GM21619 (cell line): ENCODE data around the gene MPP4.
"Not testable (repeated sequence)": the region's sequence is repeated elsewhere in the genome, so short reads cannot be mapped to it uniquely, and the experiment has no call there.

Experiments used
- ATAC-seq: cut with Tn5 transposase; IDR thresholded peaks from one replicate; pipeline ENCODE4 v1.9.1; 2021; ENCODE audit not compliant: unreplicated experiment

Gene MPP4

DNA sequence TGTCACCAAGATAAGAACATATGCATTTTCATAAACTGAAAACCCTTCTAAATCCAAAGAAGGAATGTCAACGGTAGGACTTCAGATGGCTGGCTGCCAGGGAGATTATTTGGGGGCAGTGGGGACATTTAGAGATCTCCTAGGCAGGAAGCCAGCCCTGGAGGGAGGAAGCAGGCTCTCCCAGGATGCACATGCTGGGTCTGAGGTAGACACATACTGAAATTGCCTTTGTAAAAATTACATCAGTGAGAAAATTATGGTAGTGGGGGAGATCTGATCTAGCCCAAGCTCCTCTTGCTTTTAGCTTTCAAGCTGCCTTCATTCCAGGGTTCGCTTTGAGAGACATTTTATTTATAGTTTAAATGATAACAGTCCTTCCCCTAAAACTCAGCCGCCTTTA, 24.1 kb downstream of the MPP4 start:
- no peak for ATAC-seq

DNA sequence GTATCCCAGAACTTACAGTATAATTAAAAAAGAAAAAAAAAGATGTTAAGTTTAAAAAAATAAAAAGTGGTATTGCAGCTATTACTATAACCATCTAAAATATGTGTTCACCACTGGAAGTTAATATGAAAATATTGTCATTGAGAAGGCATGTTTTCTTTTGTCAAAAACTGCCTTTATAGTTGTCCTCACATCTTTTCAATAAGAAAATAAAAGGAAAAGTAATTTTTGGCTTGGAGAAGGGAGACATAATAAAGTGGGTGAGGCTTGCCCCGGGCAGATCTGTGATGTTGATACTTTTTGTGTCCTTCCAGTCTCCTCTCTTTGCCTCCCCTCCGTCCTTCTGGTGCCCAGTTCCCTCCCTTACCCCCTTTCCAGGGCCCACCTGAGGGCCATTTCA, 24.9 kb downstream of the MPP4 start:
- ATAC-seq: no peak

DNA sequence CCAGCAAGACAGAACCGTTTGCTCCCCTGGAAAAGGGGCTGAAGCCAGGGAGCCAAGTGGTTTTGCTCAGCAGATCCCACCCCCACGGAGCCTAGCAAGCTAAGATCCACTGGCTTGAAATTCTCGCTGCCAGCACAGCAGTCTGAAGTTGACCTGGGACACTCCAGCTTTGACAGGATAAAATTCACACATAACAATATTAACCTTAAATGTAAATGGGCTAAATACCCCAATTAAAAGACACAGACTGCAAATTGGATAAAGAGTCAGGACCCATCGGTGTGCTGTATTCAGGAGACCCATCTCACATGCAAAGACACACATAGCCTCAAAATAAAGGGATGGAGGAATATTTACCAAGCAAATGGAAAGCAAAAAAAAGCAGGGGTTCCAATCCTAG, 27.2 kb downstream of the MPP4 start:
- ATAC-seq: not testable (repeated sequence)

DNA sequence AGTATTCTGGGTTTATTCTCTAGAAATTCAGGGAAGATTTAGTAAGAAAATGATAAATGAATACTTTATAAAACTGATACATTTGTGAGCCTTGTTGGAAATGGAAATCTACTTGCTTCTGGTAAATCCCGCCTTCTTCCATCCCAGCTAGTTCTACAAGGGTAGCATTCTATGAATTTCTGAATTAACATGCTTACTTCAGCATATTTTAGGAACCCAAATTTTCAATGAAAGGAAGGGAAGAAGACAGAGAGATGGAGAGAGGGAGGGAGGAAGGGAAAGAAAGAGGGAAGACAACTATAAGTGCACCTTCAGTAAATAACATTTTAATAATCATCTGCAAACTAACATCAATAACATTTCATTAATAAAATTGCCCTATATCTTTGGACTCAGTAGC, 28.6 kb downstream of the MPP4 start:
- no peak for ATAC-seq

DNA sequence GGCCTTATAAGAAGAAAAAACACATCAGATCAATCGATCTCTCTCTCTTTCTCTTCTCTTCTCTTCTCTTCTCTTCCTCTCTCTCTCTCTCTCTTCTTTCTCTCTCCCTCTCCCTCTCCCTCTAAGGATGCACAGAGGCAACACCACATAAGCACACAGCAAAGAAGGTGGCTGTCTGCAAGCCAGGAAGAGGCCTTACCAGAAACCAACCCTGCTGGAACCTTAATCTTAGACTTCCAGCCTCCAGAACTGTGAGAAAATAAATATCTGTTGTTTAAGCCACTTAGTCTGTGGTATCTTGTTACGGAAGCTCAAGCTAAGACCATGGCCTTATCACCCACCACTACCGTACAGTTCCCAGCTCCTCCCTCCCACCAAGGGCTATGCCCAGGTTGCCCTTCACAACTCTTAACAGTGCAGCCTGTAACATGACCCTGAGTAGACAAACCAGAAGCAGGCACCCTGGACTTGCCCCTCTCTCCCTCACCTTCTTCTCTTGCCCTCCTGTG, 30.0 kb downstream of the MPP4 start:
- no peak for ATAC-seq

DNA sequence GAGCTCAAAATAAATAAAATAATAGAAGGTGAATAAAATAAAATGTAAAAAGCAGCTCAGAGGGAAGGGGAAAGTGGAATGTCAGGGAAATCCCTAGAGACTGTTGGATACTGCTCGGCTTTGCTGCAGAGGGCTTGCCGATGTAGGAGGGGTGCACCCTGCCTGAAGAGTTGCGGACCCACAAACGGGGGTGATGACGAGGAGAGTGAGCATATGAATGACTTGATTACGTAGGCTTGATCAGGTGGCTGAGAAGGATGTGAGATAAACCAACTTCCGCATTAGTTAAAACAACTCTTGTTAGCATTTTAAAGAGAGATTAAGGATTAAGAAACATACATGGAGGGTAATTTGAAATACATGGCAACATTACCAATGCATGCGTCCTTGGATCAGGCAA, 34.1 kb downstream of the MPP4 start:
- no peak for ATAC-seq

DNA sequence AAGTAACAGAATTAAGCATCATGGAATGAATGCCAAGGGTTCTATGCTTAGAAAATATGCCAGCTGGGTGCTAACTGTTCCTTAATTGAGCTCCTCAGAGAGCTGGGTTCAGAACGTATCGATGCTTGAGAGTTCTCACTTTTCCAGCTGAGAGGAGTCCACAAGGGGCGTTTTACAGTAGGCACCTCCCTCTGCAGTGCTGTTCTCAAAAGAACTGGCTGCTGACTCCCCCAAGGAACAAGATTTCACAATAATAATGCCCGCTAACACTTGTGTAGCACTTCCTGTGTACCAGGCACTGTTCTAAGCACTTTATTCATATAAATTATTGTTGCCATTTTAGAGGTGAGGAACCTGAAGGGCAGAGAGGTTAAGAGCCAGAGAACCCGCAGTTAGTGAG, 37.1 kb downstream of the MPP4 start:
- ATAC-seq: no peak

DNA sequence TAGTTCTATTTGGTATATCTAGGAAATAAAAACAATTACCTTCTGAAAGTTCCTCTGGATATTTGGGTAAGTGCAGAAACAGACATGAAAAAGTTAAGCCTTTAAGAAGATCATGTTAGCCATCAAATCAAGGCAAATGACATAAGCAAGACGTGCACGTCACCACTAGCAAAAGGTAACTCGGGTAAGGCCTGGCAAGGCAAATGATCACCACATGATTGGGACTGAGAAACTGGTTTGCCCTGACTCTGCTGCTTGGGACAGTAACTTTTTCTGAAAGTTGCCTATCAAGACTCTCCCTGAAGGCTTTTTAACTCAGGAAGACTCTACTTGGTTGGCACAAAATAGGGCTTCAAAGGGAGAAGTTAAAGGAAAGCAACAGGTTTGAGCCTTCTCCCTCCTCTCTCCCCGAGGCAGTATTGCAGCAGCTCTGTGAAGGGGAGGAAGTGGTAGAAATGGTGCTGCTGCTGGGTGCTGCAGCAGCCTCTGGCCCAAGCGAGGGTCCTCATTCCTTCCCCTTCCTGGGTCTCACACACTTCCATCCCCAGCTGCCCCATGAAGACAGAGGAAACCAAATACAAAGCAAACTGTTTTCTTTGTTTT, 38.0 kb downstream of the MPP4 start:
- no peak for ATAC-seq

DNA sequence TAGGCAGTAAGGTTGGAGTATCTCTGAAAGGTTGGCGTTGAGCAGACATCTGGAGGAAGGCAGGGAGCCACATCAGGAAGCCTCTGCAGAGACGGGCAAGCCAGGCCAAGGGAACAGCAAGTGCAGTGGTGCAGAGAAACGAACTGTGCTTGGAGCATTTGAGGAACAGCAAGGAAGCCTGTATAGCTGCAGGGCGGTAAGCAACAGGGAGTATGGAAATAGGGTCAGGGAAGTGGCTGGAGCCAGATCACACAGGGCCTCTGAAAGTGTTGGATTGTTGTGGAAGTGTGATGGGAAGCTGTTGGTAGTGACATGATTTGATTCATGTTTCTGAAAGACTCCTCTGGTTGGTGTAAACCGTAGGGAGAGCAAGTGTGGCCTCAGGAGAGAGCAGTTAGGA, 41.7 kb downstream of the MPP4 start:
- ATAC-seq: no peak

DNA sequence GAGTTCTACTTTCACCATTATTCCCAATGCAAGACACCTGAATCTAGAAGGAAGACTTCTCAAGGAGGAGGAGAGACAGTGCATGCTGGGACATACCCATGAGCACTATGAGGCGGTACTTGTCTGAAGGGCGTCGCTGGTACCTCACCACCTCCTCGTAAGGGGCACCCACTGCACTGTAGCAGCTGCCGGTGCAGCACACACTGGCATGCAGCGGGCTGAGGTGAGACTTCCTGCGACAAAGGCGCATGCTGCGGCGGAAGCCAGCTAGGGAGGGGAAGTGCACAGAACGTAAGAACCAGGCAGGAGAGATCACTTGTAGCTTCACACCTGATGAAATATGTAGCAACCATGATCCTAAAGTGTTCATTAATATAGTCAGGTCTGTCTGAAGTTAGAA, 42.3 kb downstream of the MPP4 start:
- ATAC-seq: no peak

DNA sequence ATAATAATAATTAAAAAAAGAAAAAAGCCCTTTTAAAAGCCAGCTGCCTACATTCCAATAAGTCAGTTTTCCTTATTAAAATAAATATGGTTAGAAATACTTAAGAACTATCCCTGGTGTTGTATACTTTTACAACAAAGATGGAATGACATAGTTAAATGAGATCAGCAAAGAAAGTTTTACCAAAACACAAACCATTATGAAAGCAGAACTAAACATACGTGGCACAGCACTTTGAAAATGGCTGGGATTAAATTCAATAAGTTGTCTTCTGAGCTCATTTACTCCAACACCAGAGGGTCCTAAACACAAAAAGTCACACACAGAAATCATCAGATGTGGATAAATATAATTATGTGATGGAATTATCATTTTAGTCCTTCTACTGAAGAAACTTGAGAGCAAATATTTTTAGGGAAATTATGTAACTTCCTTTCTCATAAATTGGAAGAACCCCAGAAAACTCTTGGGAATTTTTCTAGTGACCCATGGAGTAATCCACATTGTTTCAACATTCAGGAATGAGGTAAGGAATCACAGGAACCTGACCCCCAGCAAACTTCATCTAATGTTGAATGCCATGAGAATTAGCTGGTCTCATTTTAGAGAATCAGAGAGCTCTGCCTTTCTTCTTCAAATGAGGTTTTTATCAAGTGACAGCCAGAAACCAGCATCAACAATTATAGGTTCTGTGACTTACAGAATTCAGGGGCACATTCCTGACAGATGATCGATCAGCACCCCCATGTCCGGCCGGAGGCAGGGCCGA, 43.6 kb downstream of the MPP4 start:
- ATAC-seq: no peak

DNA sequence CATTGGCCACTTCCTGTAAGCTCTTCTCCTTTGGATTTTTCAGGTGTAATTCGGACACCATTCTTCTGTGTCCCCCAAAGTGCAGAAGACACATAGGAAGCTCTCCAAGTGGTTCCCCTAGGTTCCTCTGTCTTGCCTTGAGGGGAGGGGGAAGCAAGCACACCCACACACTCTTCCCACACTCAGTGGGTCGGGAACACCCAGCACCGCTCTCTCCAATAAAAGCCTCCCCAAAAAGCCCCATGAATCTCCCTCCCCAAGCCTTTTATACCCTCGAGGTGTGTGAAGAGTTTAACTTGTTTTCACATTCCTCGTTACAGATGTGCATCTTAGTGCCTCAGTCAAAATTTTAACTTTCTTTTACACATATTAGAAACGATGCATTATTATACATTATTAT, 45.2 kb downstream of the MPP4 start:
- no peak for ATAC-seq

DNA sequence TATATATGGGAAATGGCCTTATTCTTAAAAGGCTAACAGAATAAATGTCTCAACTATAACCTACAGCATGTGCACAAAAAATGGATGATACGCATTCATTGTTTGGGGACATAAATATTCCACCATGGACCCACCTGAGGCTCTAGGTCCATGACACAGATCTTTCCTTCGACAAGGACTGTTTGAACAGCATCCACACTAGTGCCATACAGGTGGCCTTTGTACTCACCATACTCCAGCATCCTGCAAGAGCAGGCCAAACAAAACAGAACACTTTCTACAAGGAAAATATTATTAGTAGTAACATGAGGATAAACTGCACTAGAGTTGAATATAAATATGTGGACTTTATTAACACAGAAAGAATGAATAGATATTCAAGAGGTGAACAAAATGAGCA, 49.0 kb downstream of the MPP4 start:
- no peak for ATAC-seq

DNA sequence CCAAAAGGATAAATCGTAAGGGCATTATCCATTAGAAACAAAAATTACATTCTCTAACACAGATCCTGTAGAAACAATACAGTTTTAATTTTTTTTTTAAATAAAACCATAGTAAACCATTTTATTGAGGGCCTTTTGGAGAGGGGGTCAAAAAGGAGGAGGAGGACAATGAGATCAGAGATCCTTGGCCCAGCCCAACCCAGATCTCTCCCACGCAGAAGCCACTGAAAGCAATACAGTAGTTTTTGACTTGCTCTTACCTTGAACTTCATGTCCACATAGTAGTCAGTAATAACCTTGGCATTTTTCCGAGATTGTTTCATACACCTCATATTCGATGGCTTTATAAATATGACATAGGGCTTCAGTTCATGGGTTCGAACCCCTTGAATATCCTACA, 51.0 kb downstream of the MPP4 start:
- ATAC-seq: no peak

DNA sequence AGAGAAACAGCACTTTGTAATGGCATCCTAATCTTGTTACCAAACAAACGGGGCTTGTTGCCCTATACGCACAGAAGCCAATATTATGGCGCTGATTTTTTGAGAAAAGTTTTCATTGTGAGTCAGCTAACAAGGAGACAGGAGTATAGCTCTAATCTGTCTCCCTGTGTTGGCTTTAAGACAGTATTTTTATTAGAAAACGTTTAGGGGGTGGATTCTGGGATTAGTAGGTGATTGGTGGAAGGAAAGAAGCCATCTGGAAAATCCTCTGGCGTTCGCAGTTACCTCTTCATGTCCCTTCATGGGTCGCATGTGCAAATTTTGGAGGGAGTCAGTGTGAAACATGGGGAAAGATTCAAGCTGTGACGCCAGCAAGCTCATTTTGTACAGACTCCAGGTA, 54.4 kb downstream of the MPP4 start:
- no peak for ATAC-seq

DNA sequence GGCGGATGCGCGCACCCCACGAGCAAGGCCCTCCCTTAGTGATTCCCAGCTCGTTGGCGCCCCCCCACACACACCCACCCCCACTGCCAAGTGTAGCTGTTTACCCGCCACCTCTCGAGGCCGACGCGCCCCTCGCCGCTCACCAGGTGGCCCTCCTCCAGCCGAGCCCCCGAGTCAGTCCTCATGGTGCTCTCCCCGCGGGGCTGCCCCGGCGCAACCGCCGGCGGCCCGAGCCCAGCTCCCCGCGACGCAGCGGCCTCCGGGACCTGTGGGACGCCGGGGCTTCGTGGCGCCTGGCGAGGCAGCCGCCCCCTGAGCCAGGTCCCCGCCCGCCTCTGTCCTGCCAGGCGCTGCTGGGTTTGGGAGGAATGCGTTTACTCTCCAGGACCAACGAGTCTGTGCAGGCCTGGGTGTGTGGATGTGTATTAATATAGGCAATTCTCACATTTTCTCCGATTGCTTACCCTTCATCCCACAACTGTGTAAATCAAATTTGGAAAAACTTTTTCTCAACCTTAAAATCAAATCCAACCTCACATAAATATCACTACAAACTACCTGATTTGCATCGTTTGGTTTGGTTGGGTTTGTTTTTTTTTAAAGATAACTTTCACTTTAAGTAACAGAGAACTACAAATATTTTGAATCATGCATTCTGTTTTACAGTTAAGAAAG, 55.1 kb downstream of the MPP4 start, which contains the start of gene TMEM237:
Gene TMEM237 (minus strand): TSS at position 288 of the 675 bp plus-strand sequence. CDS start 103 bp downstream, at position 185.
- ATAC-seq: peak; percentile 54

DNA sequence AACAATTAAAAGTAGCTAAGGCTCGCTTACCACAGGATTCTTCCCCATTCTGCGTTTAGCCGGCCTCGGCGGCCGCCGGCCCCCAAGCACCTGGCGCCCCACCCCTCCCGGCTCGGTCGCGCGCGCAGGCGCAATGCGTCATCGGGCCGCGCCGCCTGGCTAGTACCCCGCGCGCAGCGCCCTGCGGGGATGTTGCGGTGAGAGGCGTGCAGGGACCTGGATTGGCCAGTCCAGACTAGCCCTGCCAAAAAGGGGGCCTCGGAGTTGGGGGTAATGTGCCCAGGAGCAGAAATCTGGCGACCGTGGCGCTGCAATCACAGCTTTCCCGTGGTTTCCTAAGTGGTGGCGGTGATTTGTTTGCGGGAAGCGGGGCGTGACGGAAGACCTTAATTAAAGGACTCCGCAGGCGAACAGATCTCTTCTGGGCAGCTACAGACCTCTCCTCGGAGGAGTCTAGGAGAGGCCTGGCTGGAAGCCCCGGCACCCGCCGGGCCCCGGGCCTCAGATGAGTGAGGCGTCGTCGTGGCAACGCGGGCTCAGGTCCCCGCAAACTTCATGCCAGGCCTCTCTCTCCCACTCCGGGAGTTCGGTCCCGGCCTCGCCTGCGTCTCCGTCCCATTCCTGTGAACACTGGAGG, 55.7 kb downstream of the MPP4 start:
- peak; percentile 72 for ATAC-seq

DNA sequence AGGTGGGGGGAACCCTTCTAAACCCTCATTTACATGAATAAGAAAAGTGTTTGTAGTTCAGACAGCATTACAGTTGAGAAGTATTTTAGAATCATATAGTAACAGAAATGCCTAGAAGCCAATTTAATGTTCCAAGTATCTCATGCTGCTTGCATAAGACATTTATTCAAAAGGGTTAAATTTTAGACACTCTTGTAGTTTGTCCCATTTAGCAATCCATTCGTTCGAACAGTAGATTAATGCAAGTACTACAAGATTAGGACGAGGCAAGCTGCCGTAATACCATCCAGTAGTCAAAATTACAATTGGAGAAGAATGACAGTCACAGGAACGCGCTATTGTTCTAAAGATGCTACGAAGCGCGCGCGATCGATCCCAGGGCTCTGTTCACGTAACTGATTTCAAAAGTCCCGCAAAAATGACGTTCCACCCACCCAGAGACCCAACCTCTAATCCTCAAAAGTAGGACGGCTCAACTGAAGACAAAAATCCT, 56.3 kb downstream of the MPP4 start:
- peak; percentile 37 for ATAC-seq

DNA sequence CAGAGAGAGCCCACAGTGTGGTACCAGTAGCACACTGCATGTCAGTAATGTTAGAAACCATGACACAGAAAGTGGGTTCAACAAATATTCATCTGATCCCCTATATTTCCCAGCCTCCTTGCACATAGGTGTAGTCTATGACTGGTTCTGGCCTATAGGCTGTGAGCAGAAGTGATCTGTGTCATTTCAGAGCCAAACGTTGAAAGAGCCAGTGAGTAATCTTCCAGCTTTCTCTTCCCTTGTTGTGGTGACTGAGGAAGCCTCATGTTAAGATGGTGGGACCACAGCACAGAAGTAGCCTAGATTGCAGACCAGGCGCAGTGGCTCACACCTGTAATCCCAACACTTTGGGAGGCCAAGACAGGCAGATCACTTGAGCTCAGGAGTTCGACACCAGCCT, 59.2 kb downstream of the MPP4 start:
- no peak for ATAC-seq

DNA sequence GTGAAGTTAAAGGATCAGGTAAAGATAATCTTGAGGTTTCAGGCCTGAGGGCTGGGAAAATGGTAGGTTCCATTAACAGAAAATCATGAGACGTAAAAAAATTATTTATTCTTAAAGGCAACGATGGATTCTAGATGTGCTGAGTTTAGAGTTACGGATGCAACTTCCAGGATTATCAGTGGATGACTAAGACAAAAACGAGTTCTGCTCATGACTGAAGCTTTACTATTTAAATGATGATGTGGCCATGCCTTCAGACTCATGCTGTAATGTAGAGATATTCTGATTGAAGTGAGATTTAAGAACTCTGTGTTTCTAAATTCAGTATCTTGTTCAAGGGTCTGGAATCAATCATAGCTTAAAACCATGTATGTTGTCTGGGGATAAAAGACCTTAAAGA, 60.1 kb downstream of the MPP4 start:
- no peak for ATAC-seq

DNA sequence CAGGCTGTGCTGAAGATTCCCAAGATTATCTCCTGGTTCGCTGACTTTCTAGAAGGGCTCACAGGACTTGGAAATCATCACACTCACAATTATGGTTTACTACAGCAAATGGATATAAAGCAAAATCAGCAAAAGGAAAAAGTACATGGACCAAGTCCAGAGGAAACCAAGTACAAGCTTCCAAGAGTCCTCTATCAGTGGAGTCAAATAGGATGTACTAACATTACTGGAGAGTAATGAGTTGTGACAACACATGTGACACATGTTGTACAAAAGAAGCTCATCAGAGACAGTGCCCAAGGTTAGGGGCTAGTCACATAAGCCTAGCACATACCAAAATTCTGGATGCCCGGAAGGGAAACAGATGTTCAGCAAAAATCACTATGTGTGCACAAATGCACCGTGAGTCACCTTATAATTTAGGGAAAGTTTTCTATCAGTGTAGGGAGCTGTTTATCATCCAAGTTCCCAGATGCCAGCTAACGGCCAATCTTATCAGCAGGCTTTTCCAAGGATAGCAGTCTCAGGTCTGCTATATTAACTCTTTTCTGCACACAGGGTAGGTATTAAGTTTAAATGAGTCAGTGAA, 64.7 kb downstream of the MPP4 start:
- ATAC-seq: no peak
